Stimulated activated CD8-positive, alpha-beta memory T cell treated with anti-CD3 and anti-CD28 coated beads, Interleukin-7, amount 100 ng/mL, for 48 hours (primary cell): ENCODE data around the gene MRPS31.
"Not testable (repeated sequence)": the region's sequence is repeated elsewhere in the genome, so short reads cannot be mapped to it uniquely, and the experiment has no call there.

Source experiments
- DNase-seq, 2 donors: peaks; one replicate each; pipeline ENCODE4 v3.0.0-alpha.2; 2020; ENCODE audit warnings: low read depth in 1 of 2; ENCODE audit errors: extremely low read depth in 1 of 2

The MRPS31 gene

DNA sequence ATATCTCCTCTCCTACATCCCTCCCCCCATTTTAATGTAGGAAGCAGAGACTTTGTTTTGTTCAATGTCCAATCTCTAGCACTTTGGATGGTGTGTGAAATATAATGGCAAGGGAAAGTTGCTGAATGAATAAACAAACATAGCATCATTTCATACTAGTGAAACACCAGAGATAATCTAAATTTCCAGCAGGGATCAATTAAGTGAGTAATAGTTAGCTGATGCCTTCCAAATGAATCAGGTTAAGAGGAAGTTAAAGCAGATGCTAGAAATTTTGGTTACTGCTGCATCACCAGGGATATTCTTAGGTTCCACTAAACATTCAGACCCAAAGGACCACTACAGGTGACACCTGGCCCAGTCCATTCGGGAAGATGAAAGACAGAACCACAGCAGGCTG lies 8.1 kb downstream of the MRPS31 start:
- DNase-seq, result no peak

DNA sequence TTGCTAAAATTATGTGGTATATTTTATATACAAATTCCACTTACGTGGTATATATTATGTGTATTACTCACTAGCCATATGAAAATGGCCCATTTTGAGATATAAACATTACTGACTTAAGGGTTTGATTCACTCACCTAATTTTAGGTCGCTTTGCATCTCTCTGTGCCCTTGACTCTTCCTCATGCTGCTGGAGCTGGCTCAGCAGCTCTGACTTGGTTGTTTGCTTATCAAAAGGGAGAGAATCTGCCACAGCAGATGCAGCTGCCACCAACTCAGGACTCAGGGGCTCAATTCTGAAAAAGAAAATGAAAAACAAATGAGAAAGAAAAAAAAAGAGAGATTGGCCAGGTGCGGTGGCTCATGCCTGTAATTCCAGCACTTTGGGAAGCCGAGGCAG lies 12.2 kb downstream of the MRPS31 start:
- DNase-seq, result no peak

DNA sequence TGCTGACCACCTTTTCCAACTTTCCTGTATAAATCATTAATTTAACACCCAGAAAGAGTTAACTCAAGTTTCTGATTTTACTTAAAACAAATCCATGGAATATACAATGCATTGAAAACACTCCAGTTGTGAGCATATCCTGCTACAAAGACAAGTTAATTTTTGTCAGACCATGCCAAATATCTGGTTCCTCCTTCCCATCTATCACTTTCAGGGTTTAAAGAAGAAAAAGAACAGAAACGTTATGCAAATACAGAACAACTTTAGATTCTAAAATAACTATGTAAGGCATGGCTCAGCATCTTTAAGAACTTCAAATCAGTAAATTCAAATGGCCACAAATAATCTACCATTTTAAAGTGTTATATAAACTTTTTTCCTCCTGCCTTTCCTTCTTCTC lies 14.9 kb downstream of the MRPS31 start:
- DNase-seq, result no peak

DNA sequence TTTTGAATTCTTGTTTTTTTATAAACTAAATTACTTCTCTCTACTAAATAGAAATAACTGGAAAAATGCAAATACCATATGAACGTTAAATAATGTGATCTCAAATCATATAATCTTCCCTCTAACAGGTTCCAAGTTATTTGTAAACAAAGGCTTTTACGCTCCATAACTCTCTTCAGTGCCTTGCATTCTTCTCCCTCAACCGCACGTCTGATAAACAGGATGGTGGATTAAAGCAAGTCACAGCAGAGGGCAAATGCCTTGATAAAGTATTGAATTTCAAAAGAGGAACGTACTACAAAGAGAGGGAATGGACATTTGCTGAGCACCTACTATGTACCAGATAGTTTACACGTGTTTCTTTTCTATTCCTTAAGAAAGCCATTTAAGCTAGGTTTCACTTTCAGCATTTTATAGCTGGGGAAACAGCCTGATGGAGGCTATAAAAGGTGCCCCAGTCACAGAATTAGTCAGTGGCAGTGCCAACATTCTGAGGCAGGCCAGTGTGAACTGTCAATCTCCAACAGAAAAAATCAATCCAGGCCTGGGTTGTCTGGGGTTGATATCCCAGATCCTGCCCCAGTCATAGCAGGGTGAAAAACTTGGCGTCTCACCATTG lies 15.8 kb downstream of the MRPS31 start:
- no peak for DNase-seq

DNA sequence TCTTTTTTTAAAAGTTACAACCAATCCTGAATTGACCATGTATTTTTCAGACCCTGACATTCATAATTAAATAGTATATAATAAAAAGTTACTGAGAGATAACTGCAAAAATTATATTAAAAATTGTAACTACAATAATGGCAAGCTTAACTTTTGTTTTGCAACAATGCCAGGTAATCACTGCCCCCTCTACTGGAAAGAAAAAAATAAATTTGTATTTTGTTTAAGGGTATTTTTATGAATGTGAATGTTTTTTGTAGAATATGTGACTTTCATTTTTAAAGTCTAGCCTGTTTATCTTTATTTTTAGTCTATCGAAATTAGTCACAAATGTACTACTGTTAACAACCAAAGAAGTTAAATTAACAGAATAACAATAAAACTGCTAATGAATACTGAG lies 21.7 kb downstream of the MRPS31 start:
- DNase-seq, result no peak

DNA sequence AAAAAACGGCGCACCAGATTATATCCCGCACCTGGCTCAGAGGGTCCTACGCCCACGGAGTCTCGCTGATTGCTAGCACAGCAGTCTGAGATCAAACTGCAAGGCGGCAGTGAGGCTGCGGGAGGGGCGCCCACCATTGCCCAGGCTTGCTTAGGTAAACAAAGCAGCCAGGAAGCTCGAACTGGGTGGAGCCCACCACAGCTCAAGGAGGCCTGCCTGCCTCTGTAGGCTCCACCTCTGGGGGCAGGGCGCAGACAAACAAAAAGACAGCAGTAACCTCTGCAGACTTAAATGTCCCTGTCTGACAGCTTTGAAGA lies 35.8 kb downstream of the MRPS31 start:
- not testable (repeated sequence) for DNase-seq

DNA sequence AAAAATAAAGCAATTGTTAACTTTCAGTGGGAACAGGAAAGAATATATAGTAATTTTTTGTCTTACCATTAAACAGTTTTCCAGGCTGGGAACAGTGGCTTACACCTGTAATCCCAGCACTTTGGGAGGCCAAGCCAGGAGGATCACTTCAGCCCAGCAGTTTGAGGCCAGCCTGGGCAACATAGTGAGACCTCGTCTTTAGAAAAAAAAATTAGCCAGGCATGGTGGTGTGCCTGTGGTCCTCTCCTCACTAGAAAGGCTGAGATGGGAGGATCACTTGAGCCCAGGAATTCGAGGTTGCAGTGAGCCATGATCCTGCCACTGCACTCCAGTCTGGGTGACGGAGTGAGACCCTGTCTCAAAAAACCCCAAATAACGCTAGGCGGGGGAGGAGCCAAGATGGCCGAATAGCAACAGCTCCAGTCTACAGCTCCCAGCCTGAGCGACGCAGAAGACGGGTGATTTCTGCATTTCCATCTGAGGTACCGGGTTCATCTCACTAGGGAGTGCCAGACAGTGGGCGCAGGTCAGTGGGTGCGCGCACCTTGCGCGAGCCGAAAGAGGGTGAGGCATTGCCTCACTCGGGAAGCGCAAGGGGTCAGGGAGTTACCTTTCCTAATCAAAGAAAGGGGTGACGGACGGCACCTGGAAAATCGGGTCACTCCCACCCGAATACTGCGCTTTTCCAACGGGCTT lies 36.3 kb downstream of the MRPS31 start:
- not testable (repeated sequence) for DNase-seq

DNA sequence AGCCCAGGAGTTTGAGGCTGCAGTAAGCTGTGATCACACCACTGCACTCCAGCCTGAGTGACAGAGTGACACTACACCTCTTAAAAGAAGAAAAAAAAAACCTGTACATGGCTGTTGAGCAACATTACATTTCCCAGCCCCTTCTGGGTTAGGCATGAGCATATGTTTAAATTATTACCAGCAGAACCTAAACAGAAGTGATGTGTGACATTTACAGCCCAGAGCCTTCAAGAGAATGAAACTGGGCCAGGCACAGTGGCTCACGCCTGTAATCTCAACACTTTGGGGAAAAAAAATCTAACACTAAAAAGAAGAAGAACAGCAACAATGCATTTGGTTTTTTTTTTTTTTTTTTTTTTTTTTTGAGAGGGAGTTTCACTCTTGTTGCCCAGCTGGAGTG lies 38.3 kb downstream of the MRPS31 start:
- DNase-seq, result no peak

DNA sequence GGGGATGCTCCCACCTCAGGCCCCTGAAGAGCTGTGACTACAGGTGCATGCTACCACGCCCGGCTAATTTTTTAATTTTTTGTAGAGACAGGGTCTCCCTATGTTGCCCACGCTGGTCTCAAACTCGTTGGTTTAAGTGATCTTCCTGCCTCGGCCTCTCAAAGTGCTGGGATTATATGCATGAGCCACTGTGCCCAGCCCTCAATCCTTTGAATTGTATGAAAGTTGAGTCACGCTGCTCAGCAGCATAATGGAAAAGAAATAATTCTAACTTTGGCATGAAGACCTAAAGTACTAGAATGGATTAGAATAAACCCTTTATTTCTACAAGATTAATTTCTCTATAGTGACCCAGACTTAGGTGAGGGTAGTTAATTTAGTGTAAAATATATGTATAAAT lies 42.4 kb downstream of the MRPS31 start:
- DNase-seq, result no peak

DNA sequence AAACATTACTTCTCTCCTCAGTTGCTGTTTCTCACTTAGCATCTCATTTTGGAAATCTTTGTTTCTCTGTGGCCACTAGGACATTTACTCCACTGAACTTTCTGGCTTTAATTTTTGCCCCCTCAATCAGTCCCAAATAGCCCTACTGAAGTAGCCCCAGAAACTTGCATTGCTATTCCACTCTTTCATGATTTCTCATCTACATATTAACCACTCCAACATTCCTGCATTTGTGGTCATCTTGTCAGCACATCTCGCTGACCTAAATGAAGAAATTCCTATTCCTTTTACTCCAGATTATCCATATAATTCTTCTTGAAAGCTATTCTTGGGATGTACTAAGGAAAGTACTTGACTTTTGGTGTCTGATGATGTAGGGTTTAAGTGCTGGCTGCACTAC lies 56.6 kb downstream of the MRPS31 start:
- not testable (repeated sequence) for DNase-seq

DNA sequence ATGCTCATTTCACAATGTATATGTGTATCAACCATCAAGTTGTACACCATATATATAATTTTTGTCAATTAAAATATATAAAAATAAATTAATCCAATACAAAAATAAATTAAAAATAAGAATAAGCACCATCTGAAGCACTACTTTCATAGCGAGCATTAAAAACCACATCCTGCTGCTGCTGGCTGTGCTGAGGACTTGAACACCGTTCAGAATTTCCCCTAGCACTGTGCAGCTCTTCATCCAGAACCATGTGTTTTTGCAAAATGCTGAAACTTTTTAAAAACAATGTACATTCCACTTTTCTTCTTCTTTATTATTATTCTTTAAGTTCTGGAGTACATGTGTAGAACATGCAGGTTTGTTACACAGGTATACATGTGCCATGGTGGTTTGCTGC lies 64.6 kb downstream of the MRPS31 start:
- DNase-seq, result no peak

DNA sequence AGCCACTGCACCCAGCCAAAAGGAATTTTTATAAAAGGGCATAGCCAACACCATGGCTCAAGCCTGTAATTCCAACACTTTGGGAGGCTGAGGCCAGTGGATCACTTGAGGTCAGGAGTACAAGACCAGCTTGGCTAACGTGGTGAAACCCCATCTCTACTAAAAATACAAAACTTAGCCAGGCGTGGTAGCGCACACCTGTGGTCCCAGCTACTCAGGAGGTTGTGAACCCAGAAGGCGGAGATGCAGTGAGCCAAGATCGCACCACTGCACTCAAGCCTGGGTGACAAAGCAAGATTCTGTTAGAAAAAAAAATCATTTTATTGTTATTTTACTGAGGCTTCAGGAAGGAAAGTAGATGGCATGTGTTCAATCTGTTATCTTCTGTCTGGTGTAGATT lies 73.3 kb downstream of the MRPS31 start:
- DNase-seq, result no peak

DNA sequence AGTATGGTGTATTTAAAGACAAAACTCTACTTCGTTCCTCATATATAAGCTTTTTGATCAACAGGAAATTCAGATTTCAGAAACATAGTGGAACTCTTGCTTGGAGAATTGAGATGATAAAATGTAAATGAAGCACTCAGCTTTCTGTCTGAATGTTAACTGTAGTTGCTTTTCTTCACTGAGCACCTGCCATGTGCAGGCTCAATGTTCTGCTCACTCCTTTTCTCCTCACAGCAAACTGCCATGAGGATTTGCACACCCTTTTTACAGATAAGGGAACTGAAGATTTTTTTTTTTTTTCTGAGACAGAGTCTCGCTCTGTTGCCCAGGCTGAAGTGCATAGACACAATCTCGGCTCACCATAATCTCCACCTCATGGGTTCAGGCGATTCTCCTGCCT lies 76.6 kb downstream of the MRPS31 start:
- no peak for DNase-seq

DNA sequence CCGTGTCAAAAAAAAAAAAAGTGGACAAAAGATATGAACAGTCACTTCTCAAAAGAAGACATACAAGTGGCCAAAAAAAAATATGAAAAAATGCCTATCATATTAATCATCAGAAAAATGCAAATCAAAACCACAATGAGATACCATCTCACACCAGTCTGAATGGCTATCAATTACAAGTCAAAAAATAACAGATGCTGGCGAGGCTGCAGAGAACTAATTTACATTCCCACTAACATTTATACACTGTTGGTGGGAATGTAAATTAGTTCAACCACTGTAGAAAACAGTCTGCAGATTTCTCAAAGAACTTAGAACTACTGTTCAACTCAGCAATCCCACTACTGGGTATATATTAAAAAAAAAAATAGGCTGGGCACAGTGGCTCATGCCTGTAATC lies 78.0 kb downstream of the MRPS31 start:
- no peak for DNase-seq

DNA sequence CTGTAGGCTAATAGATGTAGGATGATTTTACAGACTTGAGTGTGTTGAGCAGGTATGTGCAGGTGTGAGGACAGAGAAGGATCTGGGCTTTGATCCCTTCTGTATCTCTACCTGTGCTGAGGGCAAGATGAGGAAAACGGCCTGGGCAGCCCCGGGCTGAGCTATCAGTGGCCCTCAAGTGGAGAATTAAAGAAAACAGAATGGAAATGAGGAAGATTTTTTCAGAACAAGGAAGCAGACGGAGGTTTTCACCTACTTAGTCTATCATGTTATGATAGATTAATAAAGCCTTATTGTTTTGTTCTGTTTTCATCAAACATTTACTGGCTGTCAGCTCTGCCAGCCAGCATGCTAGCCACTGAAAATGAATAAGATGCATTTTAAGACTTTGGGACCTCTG lies 82.2 kb downstream of the MRPS31 start:
- no peak for DNase-seq

DNA sequence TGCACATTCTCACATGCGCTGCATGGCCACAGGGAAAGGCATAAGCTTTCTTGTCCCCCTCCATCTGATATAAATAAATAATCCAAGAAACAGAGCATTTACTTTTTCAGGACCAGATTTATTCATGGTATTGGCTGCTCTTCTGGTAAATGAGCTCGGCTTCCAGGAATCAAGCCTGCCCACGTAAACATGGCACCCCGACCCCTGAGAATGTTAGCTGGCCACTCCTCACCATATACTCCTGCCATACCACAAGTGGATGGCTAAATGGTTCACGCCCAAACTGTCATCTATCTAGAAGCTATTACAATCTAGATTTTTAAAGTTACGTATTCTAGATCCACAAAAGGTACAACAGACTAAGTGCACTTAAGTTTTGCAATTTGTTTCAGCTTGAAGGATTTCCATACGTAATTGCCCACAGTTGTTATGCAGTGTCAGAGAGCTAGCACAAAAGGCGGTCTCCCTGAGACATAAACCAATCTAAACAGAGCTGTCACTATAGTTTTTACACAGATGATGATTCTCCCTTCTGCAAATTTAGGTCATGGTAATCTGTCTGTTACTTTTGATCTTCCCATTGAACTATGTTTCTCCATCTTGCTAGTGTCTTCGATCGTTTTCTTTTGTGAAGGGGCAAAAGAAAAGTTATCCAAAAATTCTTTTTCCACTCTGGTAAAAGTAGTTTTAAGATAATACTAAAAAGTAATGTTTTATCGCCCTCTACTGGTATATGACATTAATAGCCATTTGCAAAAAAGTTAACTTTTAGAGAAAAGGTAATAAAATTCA lies 88.3 kb downstream of the MRPS31 start:
- no peak for DNase-seq

DNA sequence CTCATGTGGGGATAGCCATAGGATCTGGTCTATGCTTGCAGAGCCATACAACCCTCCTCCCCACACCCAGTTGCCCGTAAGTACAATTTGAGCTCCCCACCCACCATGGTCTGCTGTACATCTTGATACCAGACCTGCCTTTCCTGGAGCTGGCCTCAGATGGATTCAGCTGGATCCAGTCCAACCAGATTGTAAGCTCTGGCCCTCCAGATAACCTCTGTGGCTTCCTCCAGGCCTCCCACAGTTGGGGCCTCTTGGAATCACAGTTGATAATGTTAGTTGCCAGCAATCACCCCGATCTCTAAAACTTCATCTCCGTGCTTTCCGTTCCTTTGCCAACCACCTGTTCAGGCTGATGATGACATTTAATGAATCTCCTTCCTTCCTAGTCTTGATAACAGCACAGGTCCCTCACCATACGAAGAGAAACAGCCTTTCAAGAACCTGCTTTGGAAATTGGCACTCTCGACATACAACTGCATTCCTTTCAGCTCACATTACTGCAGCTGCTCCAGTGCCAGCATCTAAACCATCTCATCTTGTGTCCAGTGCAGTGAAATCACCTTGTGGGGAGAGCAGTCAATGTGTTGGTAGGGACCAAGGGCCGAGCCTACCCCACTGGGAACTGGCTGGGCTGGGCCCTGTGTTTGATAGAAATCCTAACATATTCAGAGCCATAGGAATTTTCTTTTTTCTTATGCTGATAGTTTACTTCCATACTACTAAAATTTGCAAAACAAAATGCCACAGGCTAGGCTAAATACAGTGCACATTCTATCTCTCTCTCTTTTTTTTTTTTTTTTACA lies 89.4 kb downstream of the MRPS31 start:
- DNase-seq, result no peak

DNA sequence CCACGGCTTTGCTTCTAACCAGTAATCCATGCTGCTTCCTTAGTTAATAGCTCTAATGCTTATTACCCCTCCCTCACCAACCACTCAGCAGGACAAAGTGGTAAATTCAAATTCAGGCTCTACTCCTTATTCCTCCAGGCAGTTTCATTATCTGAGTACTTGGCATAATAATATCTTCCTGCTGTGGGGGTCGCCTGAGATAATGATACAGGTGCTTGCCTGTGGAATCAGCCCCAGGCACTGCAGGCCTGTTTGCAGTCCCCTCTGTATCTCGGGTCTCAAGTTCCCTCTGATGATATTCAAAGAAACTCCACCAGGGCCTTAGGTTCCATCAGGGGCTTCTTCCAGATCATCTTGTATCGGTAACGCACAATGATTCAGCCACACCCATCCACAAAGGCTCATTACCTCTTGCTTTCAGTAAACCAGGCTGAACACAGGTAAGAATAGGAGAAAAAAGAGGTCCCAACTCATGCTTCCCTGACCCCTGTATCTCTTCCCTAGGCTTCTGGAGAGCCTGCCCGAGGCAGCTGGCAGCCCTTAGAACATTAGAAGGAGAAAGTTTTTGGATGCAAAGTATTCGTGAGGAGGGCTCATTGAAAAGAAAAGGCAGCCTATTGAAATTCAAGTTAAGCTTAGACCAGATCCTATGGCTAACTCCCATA lies 90.2 kb downstream of the MRPS31 start:
- DNase-seq, result no peak

DNA sequence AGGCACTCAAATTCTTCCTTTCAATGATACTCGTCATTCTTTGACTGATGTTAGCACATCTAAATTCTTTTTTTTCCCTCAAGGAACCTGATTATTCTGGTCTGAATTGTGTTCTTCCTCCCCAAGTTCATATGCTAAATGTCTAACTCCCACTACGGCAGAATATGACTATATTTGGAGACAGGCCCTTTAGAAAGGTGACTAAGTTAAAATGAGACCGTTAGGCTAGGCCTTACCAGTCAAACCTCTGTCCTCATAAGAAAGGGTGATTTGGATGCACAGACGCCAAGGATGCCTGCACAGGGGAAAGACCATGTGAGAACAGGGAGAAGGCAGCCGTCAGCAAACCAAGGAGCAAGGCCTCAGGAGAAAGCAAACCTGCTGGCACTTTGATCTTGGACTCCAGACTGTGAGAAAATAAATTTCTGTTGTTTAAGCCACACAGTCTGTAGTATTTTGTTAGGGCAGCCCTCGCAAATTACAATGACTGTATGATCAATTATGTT lies 91.5 kb downstream of the MRPS31 start:
- no peak for DNase-seq
